Gastrocnemius medialis (tissue), 4 donors: Measurements from ENCODE around the gene PHACTR1.

Experiments
- POLR2A ChIP-seq, 2 donors: fragments of 450-650 bp; IDR thresholded peaks; one replicate each; pipeline ENCODE4 v1.6.1; 2017; ENCODE audit warnings: antibody characterized with exemption in 2 of 2, mild to moderate bottlenecking in 2 of 2, moderate library complexity in 2 of 2
- TF ChIP-seq, protein P1 (sequence below), 5 experiments: fragments of 450-650 bp in 3 of 5; fragments of 200-600 bp in 2 of 5; sonication (generic) in 2 of 5; IDR thresholded peaks in 4 of 5; conservative IDR thresholded peaks in 1 of 5; 1 replicate in 4 of 5; 2 replicates in 1 of 5; pipeline ENCODE4 v1.5.1; 2016 to 2019; ENCODE audit warnings: antibody characterized with exemption in 5 of 5, mild to moderate bottlenecking in 3 of 5, moderate library complexity in 3 of 5

DNA sequence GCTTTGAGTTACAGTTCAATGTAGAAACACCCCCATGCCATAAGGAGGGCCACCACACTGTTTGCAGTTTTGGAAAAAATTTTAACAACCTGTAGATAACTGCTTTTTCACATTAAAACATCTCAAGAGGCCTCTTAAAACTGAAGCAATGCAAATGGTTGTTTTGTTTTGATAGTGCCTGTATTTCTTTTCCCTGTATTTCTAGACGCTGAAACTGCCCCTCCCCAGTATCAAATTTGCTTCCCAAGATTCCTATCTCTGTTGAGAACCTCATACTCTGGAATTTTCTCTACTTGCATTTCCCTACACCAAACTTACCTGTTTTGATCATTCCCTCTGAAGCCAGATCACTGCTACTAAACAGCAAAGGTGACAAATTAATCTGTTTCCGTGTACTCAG, 98.5 kb downstream of the PHACTR1 start:
- no peak for TF ChIP-seq POLR2A (IDR thresholded peaks at IDR 0.05)
- TF ChIP-seq, protein P1, sequence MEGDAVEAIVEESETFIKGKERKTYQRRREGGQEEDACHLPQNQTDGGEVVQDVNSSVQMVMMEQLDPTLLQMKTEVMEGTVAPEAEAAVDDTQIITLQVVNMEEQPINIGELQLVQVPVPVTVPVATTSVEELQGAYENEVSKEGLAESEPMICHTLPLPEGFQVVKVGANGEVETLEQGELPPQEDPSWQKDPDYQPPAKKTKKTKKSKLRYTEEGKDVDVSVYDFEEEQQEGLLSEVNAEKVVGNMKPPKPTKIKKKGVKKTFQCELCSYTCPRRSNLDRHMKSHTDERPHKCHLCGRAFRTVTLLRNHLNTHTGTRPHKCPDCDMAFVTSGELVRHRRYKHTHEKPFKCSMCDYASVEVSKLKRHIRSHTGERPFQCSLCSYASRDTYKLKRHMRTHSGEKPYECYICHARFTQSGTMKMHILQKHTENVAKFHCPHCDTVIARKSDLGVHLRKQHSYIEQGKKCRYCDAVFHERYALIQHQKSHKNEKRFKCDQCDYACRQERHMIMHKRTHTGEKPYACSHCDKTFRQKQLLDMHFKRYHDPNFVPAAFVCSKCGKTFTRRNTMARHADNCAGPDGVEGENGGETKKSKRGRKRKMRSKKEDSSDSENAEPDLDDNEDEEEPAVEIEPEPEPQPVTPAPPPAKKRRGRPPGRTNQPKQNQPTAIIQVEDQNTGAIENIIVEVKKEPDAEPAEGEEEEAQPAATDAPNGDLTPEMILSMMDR (IDR thresholded peaks at IDR 0.05 in 4 of 5, conservative IDR thresholded peaks at IDR 0.05 in 1 of 5) = no peak
